ENCODE measurements around the gene ZBTB16.
A peak's percentile ranks its signal among the peaks of the same experiment; 100 is the strongest.

Gene ZBTB16

GRCh38 chr11:114109206-114110090 lies 49.9 kb downstream of the ZBTB16 start:
- Histone ChIP-seq H3K27me3 (ENCODE audit: insufficient read depth, poor library complexity, severe bottlenecking) (no peaks in the 10 kb centered on the region), H3K27ac (replicated peaks) (peak overlapping the region; percentile 61), H3K4me3 (replicated peaks; ENCODE audit: insufficient read depth, low read length) (no peak overlapping the region)
- DNase-seq (ENCODE audit: low read depth in 1 of 2, low spot score in 1 of 2): peak in 1 of 2 experiments; percentile 40
- 0 out of 2 replicates have a peak, but pooled peaks have one; percentile 20 for TF ChIP-seq POLR2AphosphoS5 (IDR thresholded peaks at IDR 0.05; ENCODE audit: low read depth)
- no peak for TF ChIP-seq GABPA (IDR thresholded peaks at IDR 0.05; ENCODE audit: low read depth)
- 0 out of 2 replicates have a peak, but pooled peaks have one; percentile 1 for TF ChIP-seq SPI1 (IDR thresholded peaks at IDR 0.05; ENCODE audit: borderline replicate concordance, low read depth)
- TF ChIP-seq, protein P1, sequence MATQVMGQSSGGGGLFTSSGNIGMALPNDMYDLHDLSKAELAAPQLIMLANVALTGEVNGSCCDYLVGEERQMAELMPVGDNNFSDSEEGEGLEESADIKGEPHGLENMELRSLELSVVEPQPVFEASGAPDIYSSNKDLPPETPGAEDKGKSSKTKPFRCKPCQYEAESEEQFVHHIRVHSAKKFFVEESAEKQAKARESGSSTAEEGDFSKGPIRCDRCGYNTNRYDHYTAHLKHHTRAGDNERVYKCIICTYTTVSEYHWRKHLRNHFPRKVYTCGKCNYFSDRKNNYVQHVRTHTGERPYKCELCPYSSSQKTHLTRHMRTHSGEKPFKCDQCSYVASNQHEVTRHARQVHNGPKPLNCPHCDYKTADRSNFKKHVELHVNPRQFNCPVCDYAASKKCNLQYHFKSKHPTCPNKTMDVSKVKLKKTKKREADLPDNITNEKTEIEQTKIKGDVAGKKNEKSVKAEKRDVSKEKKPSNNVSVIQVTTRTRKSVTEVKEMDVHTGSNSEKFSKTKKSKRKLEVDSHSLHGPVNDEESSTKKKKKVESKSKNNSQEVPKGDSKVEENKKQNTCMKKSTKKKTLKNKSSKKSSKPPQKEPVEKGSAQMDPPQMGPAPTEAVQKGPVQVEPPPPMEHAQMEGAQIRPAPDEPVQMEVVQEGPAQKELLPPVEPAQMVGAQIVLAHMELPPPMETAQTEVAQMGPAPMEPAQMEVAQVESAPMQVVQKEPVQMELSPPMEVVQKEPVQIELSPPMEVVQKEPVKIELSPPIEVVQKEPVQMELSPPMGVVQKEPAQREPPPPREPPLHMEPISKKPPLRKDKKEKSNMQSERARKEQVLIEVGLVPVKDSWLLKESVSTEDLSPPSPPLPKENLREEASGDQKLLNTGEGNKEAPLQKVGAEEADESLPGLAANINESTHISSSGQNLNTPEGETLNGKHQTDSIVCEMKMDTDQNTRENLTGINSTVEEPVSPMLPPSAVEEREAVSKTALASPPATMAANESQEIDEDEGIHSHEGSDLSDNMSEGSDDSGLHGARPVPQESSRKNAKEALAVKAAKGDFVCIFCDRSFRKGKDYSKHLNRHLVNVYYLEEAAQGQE (IDR thresholded peaks at IDR 0.05; ENCODE audit: insufficient replicate concordance, low read depth): no peak
- no peak for TF ChIP-seq CTCF (IDR thresholded peaks at IDR 0.05; ENCODE audit: insufficient read depth, low read length)

- Histone ChIP-seq H3K27me3 (ENCODE audit: insufficient read depth, poor library complexity, severe bottlenecking) (no peaks in the 10 kb centered on the region), H3K27ac (replicated peaks) (peak overlapping the region; percentile 61), H3K4me3 (replicated peaks; ENCODE audit: insufficient read depth, low read length) (no peak overlapping the region)
- TF ChIP-seq CTCF (IDR thresholded peaks at IDR 0.05; ENCODE audit: insufficient read depth, low read length): no peak
- no peak for TF ChIP-seq GABPA (IDR thresholded peaks at IDR 0.05; ENCODE audit: low read depth)
- no peak for TF ChIP-seq SPI1 (IDR thresholded peaks at IDR 0.05; ENCODE audit: borderline replicate concordance, low read depth)
- no peak for TF ChIP-seq POLR2AphosphoS5 (IDR thresholded peaks at IDR 0.05; ENCODE audit: low read depth)
- TF ChIP-seq, protein P1 (IDR thresholded peaks at IDR 0.05; ENCODE audit: insufficient replicate concordance, low read depth): no peak
- DNase-seq (ENCODE audit: low read depth in 1 of 2, low spot score in 1 of 2): no peak
These were observed 50.6 kb downstream of the ZBTB16 start for GRCh38 chr11:114110123-114110522.

- no peaks in the 10 kb centered on the region for H3K27me3 ChIP-seq (ENCODE audit: insufficient read depth, poor library complexity, severe bottlenecking)
- peak overlapping the region; percentile 61 for H3K27ac ChIP-seq (replicated peaks)
- TF ChIP-seq GABPA (IDR thresholded peaks at IDR 0.05; ENCODE audit: low read depth) (no peak), SPI1 (IDR thresholded peaks at IDR 0.05; ENCODE audit: borderline replicate concordance, low read depth) (peak; percentile 86), POLR2AphosphoS5 (IDR thresholded peaks at IDR 0.05; ENCODE audit: low read depth) (no peak), CTCF (IDR thresholded peaks at IDR 0.05; ENCODE audit: insufficient read depth, low read length) (no peak)
- TF ChIP-seq, protein P1 (IDR thresholded peaks at IDR 0.05; ENCODE audit: insufficient replicate concordance, low read depth): no peak
- DNase-seq (ENCODE audit: low read depth in 1 of 2, low spot score in 1 of 2): no peak
- H3K4me3 ChIP-seq (replicated peaks; ENCODE audit: insufficient read depth, low read length): no peak overlapping the region
These were observed 51.7 kb downstream of the ZBTB16 start for GRCh38 chr11:114110952-114111947.

Measured in HL-60 (cell line).